Fibroblast of gingiva (primary cell): ENCODE data around the gene GNMT.
A peak's percentile ranks its signal among the peaks of the same experiment; 100 is the strongest.
"Not testable (repeated sequence)": the region's sequence is repeated elsewhere in the genome, so short reads cannot be mapped to it uniquely, and the experiment has no call there.

Experiments
- DNase-seq: peaks from one replicate; pipeline ENCODE4 v3.0.0-alpha.2; 2011; ENCODE audit warnings: low read depth

GNMT gene

DNA sequence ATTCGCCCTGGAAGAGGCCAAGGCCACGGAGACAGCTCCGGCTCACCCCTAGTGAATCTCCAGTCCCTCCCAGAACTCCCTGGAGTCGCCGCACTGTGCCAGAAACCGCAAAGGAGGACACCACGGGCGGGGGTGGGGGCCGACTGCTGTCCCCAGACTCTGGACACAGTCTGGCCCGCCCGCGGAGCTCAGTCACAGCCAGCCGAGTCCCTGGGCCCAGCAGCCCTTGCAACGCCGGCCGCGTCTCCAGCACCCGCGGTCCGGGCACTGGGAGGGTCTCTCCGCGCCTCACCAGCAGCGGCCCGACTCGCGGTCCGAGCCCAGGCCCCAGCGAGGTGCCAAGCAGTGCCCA is 17.9 kb downstream of the GNMT start:
- no peak for DNase-seq

DNA sequence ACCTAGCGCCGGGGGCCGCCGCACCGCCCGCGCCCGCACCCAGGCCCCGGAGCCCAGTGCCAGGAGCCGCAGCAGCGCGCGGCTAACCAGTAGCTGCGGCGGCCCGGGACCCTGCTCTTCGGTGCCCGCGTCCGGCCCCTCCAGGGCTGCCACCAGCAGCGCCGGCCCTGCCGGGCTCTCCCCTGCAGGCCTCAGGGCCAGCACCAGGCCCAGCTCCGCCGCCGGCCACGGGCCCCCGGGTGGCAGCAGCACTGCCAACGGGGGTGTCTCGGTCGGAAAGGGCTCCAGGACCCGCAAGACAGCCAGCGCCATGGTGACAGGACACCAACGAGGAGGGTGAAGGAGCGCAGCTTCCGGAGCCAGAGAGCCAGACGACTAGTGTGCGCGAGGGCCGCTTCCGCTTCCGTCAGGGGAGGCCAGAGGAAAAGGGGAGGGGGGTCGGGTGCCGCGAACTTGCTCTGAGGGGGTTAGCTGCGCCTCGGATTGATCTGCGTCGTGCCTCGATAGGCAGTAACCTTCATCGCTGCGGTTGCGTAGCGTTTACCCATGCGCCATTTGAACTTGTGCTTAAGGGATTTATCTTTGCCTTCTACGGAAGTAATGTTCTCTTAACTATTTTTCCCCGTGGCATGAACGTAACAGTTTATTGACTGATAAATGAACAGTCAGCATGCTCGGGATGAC is 18.4 kb downstream of the GNMT start, which contains the start of gene PEX6:
TSS of gene PEX6 (minus strand) at position 343 of the 684 bp plus-strand sequence. CDS start at position 312, 31 bp downstream.
- DNase-seq, result peak; percentile 80

DNA sequence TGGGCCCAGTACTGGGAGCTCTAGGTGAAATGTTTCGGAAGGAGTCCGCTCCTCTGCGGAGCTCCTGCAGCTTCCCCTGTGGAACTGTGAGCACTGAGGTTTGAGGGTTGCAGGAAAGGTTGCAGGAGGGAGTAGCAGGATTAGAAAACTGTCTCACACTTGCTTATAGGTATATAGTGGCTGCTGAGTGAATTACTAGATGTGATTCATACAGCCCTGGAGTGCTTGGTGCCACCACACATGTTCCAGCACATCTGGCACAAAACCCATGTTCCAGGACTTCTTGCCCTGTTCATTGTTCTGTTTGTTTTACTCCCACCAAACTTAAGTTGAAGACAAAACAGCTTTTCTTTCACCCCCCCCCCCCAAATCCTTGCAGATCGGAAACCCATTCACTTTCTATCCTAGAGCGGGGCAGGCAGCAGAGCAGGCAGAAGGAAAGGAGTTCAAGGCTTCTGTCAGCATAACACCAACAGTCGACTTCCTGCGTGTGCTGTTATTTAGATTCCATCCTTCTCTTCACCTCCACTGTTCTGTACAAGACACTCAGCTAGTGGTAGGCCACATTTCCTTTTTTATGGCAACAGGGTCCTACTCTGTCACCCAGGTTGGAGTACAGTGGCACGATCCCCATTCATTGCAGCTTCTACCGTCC is 19.1 kb downstream of the GNMT start:
- DNase-seq, result peak; percentile 18

GRCh38 chr6:42981836-42982235 is 21.3 kb downstream of the GNMT start:
- no peak for DNase-seq

DNA sequence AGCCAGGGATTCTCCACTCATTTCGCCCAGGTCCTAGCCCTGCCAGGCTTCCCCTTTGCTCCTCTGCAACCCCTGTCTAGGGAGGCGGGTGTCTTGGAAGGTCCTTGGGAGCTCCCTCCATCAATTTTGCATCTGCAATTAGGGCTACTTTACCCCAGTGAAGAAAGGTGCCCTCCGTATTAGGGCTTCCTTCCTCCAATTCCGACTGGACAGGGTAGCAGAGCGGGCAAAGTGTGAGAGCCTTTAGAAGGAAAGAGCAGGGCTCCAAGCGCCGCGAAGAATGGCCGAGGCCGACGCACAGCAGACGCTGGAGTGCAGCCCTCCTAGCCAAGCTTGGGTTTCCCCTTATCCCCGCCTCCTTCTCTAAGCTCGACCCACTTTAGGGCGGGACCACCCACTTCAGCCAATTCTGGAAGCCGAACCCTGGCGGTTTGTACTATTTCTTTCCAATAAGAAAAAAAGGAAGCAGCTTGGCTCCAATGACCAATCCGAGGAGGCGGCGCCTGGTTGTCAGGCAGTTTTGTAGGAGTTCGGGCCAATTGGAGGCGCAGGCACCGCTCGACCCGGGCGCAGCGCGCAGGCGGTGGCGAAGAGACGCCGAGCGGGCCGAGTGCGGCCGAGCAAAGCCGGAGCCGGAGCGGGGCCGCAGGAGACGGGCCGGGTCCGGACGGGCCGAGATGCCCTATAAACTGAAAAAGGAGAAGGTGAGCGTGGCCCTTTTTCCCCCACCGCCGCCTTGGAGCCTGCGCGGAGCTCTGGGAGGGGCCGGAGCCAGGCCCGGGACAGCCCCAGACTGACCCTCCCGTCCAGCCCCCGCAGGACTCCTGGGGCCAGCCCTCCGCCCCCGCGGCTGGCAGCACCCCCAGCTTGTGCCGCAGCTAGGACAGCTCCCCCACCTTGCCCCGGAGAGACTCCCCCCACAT is 23.7 kb downstream of the GNMT start, which contains the start of gene PPP2R5D:
TSS of gene PPP2R5D (plus strand) at position 570 of the 923 bp plus-strand sequence. CDS start at position 678, 108 bp downstream.
- peak; percentile 97 for DNase-seq

GRCh38 chr6:42984924-42985475 is 24.4 kb downstream of the GNMT start:
- DNase-seq, result no peak

DNA sequence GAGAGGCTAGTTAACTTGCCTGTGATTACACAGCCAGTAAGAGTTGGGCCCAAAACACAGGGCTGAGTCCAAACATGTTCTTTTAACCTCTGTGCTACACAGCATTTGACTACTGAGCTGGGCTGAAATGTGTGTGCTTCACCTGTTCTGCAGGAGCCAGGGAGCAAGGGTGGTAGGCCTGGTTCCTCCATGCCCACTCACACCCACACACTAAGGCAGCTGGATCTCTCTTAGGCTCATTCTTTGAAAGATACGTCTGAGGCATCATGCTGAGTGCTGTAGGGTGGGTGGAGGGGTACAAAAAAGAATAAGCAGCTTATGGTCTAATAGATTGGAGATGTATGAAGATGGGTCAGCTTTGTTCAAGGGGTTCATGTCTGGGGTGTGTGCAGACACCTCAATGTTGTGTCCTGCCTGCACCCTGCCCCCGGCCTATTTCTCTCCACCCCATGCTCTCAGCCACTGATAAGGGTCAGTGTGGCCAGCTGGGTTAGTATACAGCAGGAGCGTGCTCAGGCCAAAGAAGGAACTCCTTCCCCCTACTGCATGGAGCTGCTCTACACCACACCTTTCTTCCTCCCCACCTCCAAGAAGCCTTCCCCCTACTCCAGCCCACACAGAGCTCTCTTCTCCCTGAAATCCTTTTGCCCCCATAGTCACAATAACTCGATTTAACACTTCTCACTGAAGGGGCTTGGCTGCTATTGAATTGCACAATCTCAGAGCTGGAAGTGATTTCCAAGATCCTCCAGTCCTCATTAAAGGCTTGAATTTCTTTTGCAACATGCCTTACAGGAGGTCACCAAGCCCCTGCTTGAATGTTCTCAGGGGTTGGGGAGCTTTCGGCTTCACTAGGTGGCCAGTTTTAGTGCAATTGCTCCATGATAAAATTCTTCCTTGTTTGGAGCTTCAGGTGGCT is 27.2 kb downstream of the GNMT start:
- DNase-seq, result no peak

DNA sequence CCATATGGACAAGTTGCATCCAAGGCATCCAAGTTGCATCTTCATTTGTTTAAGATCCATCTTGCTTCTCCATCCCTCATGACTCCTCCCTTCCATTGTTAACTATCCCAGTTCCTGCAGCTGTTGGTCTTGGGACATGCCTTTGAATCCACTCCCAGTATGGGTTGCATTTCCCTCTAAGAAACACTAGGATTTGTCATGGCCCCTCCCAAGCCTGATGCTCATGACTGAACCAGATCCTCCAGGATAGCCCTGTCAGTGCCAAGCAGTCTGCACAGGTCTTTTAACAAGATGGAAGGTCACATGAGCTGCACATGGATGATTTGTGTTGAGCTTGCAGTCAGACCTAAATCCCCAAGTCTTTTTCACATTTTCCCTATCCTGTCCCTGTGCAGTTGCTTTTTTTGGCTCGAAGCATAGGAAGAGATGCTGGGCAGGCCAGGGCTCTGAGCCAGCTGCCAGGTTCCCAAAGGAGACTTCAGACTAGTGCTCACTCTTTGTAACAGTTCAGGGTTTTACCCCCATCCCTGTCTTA is 28.0 kb downstream of the GNMT start:
- peak; percentile 52 for DNase-seq

- DNase-seq, result no peak
These were observed 29.4 kb downstream of the GNMT start for GRCh38 chr6:42989923-42990322.

- no peak for DNase-seq
These were observed 32.9 kb downstream of the GNMT start for GRCh38 chr6:42993445-42993844.

GRCh38 chr6:42996513-42996912 is 36.0 kb downstream of the GNMT start:
- DNase-seq, result no peak

GRCh38 chr6:42998205-42998604 is 37.7 kb downstream of the GNMT start:
- DNase-seq, result not testable (repeated sequence)

DNA sequence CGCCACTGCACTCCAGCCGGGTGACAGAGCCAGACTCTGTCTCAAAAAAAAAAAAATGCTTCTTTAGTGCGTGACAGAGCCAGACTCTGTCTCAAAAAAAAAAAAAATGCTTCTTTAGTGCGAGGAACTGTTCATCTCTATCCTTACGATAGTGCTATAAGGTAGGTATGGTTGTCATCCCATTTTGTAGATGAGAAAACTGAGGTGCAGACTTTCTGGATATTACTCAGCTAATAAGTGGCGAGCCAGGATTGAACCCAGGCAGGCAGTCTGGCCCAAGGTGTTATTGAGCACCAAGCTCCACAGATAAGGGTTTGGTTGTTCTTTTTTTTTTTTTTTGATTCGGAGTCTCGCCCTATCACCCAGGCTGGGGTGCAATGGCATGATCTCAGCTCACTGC is 41.3 kb downstream of the GNMT start:
- no peak for DNase-seq

DNA sequence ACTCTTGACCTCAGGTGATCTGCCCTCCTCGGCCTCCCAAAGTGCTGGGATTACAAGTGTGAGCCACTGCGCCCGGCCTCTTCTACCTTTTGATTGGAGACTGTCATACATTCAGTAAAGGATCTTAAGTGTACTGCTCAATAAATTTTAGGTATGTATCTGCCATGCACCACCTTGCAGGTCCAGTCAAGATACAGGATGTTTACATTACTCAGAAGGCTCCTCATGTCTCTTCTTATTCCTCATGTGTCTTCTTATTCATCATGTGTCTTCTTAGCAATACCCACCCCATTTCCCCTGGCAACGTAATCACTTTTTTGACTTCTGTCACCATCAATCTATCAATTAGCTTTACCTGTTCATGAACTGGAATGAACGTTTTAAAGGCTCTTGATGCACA is 45.3 kb downstream of the GNMT start:
- no peak for DNase-seq

- DNase-seq, result no peak
These were observed 45.7 kb downstream of the GNMT start for GRCh38 chr6:43006251-43006650.

GRCh38 chr6:43007126-43007525 is 46.6 kb downstream of the GNMT start:
- DNase-seq, result no peak

GRCh38 chr6:43009124-43009523 is 48.6 kb downstream of the GNMT start:
- no peak for DNase-seq

GRCh38 chr6:43011207-43011606 is 50.7 kb downstream of the GNMT start:
- DNase-seq, result no peak

DNA sequence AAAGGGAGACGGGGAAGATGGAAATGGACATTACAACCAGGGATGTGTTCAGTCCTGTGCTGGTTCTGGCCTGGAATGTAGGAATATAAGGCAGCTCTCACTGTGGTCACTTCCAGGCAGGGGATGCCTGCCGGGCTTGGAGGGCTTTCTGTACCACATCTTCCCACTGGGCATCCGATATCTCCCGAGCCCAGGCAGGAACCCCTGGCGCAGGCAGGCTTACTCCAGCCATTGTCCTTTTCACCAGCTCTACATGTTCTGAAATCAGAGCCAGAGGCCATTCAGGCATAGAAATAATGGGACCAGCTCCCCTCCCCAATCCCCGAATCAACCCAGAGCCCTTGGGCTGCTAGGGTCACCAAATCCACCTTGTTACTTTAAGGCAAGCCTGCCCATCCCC is 51.8 kb downstream of the GNMT start:
- DNase-seq, result no peak

DNA sequence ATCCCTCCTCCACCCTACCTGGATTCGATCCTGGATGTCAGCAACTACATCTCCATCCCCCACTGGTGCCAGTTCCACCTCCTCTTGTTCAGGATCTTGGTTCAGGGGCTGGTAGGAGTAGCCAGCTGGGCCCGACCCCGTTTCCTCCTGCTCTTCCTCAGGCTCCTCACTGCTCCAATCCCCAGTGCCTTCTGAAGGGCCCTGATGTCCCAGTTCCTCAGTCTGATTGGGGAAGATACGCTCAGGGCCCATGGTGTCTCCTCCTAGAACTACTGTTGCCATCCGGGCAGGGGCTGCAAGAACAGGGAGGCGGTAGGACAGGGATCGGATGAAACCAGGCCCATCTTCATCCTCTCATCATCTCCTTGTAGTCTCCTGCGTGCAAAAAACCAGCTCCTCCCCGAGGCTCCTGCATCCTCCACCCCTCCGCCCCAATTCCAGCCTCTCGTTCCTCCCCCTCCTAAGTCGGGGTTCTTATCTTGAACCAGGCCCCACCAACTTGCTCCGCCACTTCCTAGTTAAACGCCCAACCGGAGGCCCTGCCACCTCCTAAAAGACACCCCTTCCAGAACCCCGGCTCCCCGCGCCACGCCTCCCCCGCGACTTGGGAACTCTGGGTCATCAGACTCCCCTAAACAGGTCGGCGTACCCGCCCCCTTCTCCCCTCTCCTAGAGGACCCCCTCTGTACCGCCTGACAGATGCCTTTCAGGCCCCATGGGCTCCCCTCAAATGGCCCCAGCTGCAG is 52.7 kb downstream of the GNMT start:
- peak; percentile 14 for DNase-seq
